Fibroblast of the conjunctiva (primary cell): ENCODE measurements around the gene TGFBI.

Source experiments
- DNase-seq: peaks from one replicate; pipeline ENCODE4 v3.0.0-alpha.2; 2010; ENCODE audit warnings: low read depth

Gene TGFBI

DNA sequence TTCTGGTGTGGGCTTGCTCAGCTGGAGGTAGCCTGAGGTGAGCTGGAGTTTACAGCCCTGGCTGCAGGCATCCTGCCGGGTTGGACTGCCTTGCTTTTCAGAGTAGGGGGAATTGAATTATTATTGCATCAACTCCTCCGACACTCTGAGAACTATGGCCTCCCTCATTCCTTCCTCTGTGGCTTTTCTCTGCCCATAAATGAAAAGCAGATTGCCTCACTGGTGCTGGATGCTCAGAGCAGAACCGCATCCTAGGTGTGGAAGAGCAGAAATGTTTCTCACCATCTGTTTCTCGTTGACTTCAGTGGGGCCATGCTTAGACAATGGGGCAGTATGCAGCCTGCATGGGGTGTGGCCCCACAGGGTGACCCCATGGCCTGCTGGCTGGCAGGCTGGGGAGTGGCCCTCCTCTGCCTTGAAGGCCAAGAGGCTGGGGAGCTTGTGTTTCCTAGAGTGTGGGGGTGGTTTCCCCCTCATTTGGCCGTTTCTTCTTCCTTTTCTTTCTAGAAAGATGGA, 27.3 kb upstream of the TGFBI start:
- peak; percentile 94 for DNase-seq

DNA sequence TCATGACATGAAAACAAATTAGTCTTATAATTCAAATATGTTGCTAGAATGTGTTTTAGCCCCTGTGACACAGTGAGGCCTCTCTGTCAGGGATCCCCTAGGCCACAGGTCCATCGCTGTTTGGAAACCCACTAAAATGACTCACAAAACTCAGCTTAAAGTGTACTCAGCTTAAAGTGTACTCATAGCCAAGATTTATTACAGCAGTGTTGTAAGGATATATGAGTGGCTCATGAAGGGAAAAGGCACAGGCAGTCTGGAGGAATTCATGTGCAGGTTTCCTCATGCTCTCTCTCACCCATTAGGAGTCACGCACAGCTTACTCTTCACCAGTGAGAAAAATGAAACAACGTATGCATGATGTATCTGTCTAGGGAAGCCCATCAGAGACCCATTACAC, 24.4 kb upstream of the TGFBI start:
- DNase-seq = no peak

DNA sequence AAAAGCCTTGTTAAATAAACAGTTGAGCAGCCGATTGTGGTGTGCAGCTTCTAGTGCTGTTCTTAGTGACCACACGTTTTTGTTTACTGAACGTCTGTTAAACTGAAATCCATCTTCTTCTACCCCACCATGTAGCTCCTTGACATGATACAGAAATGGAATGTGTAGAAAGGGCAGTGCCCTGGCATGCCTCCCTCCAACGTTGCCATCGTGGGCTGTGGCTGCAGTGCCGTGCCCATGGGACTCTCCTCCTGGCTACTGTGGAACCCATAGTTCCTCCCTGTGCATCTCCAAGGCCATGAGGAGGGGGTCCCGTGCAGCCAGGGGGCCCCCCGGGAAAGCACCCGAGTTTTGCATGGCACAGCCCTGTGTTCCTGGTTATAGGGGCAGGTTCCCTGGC, 23.3 kb upstream of the TGFBI start:
- no peak for DNase-seq

DNA sequence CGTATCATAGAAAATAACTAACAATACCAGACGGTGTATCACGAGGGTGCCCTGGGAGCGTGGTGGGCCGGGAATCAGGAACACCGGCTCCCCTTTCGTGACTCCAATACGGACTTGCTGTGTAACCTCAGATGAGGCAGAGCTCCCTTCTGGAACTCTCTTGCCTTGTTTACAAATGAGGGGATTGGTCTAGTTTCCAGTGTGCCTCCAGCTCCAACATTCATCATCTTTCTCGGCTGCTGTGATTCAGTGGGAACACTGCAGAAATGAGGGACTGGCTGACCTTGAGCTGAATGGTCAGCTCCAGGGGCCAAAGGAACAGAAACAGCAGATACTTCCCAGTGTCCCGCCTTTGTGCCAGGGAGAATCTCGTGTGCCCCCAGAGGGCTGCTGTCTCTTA, 22.6 kb upstream of the TGFBI start:
- no peak for DNase-seq

DNA sequence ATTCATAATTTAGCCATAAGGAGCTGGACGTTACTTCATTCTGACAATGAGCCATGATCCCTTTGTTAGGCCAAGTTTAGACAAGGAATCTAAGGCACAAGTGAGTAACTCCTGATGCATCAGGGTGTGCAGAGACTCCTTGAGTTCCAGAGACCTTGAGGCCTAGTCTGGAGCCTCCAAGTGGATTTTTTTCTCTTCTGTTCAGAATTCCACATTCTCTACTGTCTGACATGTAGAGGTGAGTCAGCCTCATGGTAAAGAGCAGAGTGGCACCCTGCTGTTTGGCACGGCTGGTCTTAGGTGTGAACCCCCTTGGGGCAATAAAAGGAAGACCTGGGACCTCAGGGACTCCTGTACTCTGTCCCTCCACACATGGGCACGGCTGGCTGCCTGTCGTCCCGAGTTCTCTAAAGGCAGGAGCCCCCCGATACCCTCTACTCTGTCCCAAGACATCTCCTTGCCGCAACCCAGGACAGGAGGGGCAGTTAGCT, 22.0 kb upstream of the TGFBI start:
- no peak for DNase-seq

DNA sequence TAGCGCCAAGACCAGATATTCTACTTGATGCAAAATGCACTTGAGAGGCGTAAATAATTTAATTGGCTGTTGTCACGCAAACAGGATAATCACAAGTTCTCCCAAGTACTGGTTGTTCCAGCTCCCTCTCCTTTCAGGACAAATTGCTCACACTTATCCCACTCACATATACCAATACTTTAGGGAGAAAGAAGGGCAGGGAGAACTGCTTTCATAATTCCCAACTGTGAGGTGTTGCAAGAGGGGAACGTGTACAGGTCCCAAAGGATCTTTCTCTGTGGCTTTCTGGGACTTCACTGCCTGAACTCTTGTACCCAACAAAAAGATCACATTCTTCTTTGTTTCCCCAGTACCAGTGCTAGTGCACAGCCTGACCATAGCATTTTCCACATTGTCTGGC, 21.5 kb upstream of the TGFBI start:
- DNase-seq = no peak

DNA sequence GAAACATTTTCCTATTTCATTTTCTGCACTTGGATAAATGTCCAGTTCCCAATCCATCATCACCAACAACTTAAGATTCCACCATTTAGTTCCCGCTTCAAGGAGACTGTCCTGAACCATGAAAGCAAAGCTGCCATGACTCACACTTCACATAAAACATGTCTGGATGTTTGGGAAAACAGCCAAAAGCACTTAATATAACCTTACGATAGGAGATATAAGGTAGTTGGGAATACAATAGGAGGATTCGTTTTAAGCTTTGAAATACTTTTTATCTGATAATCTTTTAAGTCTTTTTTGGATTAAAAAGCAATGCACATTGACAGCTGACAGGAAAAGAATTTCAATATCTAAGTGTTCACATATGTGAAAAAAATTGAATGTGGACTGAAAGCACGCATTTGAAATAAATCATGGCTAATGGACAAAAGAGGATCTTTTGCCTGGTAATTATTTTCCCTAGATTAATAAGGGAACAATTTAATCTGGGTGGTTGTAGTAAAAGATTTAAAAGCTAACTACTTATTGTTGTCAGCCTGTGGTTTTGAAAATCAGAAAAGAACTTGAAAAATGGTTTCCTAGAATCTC, 17.3 kb upstream of the TGFBI start:
- no peak for DNase-seq

DNA sequence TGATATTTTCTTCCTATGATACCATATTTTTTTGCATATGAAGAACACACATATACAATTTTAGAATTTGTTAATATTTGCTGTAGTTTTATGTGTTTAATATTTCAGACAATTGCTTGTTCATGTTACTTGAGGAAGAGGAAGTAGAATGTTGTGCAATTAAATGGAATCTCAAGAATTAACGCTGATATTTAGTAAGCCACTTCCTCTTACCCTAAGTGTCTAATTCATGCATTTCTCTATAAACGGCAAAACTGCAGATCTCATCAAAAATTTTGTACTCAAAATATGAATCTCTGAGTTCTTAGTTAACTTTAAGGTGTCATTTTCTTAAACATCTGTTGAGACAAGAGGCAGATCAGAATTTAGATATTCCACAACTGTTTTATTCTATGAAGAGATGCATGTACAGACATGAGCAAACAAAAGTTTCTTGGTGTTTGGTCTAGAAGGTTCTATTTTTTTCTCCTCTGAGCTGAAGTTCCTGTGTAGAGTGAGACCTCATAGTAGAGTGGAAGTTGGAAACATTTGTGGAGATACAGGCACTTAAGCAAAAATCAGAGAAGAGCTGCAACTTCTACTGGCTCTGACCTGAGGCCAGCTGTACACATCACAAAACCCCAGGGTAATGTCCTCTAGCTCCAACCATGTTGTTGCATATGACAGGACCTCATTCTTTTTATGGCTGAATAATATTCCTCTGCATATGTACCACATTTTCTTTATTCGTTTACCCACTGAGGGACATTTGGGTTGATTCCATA, 16.6 kb upstream of the TGFBI start:
- DNase-seq = no peak

DNA sequence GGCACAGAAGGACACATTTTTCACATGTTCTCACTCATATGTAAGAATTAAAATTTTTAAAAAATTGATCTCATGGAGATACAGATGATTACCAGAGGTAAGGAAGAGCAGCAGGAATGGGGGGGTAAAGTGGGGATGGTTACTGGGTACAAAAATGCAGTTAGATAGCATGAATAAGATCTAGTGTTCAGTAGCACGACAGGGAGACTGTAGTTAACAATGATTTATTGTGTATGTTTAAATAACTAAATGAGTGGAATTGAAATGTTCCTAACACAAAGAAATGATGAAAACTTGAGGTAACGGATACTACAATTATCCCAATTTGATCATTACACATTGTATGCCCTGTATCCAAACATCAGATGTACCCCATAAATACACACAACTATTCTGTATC, 15.2 kb upstream of the TGFBI start:
- no peak for DNase-seq

DNA sequence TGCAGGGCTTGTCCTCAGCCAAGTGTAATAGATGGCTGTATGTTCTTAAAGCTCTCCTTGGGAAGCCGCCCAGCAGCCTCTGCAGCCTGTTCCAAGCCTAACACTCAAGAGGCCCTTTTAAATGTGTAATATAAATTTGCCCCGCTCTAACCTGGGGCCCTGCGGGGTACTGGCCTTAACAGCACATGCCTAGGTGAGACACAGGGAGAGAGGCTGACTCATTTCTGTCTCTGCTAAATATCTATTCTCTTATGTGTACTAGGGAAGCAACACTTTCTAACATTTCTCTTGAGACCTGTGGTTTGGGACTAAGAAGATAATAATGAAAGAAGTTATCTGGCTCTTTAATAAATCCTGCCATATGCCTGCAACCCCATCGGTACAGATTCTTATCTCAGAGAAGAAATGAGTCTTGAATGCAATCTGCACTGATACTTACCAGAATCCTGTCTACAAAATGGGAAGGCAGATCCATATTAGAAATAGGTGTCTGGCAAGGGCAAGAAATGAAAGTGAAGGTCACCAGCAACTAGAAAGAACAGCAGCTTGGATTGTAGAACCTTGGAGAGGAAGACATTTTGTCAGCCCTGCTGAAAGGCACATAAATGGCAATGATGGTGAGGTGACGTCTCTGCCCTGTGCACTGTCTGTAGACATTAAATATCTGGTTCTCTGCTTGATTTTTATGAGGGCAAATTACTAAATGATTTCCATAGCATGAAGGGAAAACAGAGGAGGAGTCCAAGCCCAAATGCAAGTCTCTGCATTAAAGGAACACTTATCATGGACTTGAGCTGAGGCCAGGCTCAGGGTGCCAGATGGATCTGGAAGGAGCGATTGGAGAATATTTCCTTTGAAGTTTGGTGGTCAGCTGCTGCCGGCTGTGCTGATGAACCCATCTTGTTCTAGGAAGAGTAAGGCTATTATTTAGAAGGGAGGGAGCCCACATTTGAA, 14.5 kb upstream of the TGFBI start:
- no peak for DNase-seq

DNA sequence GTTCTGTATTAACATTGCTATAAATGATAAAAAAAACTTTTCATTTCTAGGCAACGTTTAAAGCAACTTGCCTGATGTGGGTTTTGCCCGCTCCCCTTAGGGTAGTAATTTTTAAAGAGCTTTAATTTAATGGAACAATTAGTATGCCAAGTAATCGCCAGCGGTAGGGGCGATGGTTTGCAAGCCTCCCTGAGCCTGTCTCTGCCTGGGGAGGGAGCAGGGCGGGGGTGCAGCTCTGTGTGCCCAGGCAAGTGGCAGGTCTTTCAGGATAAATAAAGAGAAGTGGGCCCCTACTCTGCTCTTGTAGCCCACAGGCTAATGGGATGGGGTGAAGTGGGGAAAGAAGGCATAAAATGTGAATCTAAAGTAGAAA, 13.8 kb upstream of the TGFBI start:
- DNase-seq = no peak

DNA sequence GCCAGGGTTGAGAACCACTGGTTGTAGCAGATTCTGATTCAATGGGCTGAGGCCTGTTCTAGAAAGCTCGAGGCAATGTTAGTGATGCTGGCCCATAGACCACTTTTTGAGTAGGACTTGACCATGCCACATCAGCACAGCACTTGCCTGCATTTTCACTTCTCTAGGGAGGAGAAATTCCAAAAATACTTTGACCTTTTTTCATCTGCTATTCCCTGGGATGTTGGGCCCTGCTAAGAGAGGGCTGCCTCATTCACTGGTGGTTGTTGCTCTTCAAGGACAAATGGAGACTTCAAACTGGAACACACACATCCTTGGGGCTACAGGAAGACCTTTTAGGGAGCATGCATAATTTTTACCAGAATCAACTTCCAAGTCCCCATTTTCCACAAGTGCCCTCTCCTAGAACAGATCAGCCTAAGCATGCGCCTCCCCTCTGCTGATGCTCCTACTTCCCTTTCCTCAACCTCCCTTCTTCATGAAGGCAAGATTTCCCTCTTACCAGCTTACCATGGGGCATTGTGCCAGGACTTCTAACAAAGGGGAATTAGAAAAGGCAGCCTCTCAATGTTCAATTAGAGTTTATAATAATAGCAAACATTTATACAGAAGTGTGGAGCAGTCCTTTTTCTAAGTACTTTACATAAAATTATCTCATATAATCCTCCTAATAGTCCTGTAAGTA, 12.7 kb upstream of the TGFBI start:
- no peak for DNase-seq

DNA sequence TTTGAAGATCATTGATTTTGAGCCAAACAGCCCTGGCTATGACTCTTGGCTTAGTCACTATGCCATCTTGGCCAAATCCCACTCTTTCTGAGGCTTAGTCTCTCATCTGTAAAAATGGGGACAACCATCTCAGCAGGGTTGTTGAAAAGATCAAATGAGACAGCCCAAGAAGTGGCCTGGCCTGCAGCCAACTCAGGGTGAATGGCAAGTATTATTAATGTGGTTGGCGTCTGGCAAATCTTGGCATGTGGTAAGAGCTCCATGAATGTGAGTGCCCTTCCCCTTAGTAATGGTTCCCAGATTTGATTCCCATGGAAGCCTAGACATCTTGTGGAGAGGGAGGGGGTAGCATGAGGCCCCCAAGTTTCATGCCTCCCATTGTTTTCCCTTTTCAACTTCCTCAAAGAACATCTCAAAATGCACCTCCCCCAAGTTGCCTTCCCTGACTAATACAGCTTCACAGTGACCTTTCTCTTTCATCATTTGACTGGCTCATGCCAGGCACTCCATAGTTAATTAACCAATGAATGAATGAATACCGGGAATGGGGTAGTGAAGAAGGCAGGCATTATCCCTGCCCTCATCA, 11.8 kb upstream of the TGFBI start:
- peak; percentile 57 for DNase-seq

DNA sequence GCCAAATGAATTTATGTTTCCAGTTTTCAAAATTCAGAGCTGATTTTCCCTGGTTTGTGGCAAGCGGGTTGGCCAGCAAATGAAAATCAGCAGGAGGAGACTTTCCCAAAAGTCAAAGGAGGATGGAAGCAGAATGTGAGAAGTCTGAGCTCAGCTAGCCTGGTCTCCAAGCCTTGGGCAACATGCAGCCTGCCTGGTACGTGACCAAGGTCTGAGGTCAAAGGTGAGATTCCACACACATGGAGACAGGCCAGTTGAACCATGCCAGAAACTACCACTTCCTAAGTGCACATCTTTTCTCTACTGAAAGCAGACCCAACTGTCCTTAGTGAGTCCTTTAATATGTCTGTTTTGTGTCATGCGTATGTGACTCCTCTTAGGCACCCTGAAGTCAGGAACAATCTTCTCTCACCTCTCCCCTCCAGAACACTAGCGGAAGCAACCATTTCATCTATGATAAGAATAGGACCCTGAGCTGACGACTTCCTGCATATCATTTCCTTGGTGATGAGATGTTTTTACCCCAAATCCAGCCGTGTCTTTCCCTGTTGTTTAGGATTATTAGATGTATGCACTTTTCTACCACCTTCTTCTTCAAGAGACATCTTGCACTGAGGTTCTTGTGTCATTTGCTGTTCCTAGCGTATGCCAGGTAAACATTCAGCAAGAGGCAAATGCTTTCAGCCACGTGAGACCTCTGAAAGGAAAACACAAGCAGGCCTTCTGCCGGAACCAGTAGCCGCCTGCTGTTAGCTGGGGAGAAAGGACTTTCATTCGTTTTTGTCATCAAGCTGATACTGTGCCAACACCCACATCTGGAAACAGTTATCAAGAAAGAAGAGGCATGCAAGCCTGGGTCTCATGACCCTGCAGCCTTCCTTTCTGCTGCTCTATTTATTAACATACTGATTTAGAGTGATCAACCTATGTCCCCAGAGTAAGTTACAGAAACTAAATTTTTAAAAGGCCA, 9.7 kb upstream of the TGFBI start:
- peak; percentile 95 for DNase-seq

DNA sequence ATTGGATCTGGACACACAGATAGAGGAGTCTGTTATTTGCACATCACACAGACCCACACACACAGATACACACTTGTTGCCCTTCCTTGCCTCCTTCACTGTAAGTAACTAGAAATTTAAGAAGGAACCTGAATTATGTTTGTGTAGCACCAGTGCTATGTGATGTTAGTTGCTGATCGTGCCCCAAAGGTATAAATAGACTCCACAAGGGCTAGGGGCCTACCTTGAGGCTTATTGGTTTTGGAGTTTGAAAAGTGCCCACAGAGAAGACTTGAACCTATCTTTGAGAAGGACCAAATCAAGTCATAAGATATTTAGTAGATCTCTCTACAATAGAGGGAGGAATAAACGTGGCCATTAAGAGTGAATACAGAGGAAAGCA, 8.8 kb upstream of the TGFBI start:
- no peak for DNase-seq

DNA sequence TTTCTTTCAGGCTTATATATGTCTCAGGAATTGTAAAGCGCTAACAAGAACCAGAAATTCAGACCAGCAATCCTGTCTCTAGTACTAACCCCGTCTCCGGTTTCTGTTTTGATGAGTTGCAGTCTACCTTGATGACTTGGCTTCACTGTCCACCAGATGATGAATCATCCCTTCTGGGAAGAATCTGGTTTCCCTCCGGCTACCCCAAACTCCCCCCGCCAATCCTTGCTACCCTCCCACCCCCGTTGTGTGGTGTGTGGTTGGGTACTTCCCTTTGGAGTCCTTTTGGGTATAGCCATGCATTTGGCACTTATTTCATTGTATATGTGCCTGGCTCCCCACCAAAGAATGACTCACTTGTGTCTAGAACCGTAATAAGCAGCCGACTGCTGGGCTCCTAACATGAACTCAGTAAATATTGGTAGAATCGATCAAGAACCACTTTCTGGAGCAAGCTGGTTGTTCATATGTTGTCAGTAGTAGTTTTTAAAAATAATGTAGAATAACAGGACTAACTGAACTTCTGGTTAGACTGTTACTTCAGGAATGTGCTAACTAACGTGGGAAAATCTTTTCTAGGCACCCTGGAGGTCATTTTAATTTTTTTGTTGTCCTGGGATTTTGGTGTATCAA, 8.3 kb upstream of the TGFBI start:
- DNase-seq = peak; percentile 93

DNA sequence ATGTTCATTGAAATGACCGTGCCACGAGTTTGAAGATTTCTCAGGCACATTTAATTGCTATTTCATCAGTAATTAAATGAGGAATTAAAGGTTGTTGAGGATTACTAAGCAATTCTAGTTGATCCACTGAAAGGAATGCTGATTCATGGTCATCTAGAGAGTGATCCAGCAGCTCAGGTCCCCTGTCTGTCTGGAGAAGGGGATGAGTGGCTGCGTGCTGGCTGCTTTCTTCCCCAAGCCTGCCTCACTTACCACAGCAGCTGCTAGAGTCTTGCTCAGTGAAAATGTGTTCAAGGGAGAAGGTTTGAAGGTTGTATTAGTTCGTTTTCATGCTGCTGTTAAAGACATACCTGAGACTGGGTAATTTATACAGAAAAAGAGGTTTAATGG, 7.8 kb upstream of the TGFBI start:
- DNase-seq = no peak

DNA sequence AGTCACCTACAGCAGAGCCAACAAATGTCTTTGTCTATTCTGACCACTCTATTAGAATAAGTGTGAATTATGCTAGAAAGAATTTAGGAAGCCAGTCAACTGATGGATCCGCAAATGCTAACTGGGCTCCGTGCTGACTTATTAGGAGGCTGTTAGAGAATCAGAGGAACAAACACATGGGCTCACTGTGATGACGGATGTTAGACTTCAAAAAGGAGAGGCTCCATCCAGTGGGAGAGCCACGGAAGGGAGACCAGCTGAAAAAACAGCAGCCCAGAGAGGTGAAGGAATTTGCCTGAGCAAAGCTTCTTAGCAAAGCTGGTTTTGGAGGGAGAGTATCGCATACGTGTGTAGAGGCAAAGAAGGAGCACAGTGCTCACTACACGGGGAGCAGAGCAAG, 5.8 kb upstream of the TGFBI start:
- DNase-seq = no peak

DNA sequence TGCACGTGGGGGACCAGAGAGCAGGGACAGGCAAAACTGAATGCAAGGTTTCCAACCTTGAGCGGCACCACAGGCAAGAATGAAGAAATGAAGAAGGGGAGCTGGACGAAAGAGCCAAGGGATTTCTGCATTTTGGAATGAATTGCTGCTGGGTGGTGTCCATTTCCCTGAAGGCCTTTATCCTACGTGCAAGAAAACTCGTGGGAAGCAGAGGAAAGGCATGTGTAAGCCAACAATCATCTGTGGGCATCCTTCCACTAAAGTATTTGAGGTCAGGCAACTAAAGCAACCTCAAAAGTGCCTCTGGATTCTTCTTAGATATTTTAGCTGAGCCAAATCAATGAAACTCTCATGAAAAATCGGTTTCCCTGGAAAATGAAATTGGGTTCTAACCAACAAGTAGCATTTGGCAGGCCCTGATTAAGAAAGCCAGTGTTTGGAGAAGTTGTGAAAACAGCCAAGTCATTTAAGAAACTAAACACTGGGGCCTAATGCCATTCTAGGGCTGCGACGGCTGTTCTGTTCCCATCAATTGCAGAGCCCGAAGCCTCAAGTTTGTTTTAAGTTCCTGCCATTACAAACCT, 4.7 kb upstream of the TGFBI start:
- DNase-seq = no peak

DNA sequence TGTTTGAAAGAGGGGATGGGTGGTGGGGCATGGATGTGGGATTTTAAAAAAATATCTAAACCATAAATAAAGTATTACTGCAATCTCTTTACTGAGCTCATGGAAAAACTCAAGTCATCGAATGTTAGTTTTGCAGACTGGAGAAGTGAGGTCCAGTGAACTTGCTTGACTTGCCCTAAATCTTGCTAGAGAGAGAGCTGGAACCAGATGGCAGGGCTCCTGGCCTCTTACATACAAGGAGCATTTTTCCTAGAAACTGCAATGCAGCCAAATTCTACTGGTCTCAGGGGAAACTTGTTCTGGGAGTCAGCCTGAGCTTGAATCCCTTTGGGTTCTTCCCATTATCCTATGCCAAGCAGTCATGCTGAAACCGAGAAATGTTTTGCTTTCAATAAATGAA, 2.9 kb upstream of the TGFBI start:
- no peak for DNase-seq
